Ascending aorta (tissue), 2 donors: ENCODE results near the gene SLC41A3. TPM values are rescaled to one million over a fixed set of nuclear protein-coding genes. Genes with fewer than 3 reads are reported as not detected.
"Not testable (repeated sequence)": the region's sequence is repeated elsewhere in the genome, so short reads cannot be mapped to it uniquely, and the experiment has no call there.

ENCODE experiments used
- DNase-seq, 2 donors: peaks; one replicate each; pipeline ENCODE4 v3.0.0-alpha.2; 2019; ENCODE audit warnings: low spot score in 2 of 2
- H3K27ac ChIP-seq, 2 donors: fragments of 200-600 bp; sonication (generic); one replicate each; pipeline ENCODE4 v1.5.1; 2016 to 2017; ENCODE audit warnings: mild to moderate bottlenecking in 1 of 2
- H3K27me3 ChIP-seq: fragments of 200-600 bp; sonication (generic); one replicate; pipeline ENCODE4 v1.5.1; 2017
- H3K36me3 ChIP-seq, 2 donors: fragments of 200-600 bp; sonication (generic); one replicate each; pipeline ENCODE4 v1.5.1; 2016
- H3K4me1 ChIP-seq, 2 donors: fragments of 200-600 bp; sonication (generic); one replicate each; pipeline ENCODE4 v1.5.1; 2016 to 2017; ENCODE audit warnings: mild to moderate bottlenecking in 1 of 2
- H3K4me3 ChIP-seq, 2 donors: fragments of 200-600 bp; sonication (generic); one replicate each; pipeline ENCODE4 v1.5.1; 2016 to 2017; ENCODE audit warnings: mild to moderate bottlenecking in 1 of 2
- H3K9me3 ChIP-seq, 2 donors: fragments of 200-600 bp; sonication (generic); one replicate each; pipeline ENCODE4 v1.5.1; 2016
- CTCF ChIP-seq, 3 experiments: fragments of 200-600 bp in 2 of 3; fragments of 450-650 bp in 1 of 3; sonication (generic) in 2 of 3; IDR thresholded peaks; one replicate each; pipeline ENCODE4 v1.5.1; 2016 to 2019; ENCODE audit warnings: antibody characterized with exemption in 3 of 3, mild to moderate bottlenecking in 1 of 3, moderate library complexity in 1 of 3
- intact Hi-C: fragments of 100-400 bp; cut with DNase I; formaldehyde crosslinking; loops from one replicate; pipeline ENCODE4 v1.15.1; 2023
- total RNA-seq: library from RNA; depleted of rRNA; stranded (reverse); fragments of >200 nt; gene quantifications from one replicate; pipeline ENCODE4 v1.1.0, GENCODE V29; 2016

SLC41A3 gene
- total RNA-seq, 1 donor from 2014 or later = 111 TPM

DNA sequence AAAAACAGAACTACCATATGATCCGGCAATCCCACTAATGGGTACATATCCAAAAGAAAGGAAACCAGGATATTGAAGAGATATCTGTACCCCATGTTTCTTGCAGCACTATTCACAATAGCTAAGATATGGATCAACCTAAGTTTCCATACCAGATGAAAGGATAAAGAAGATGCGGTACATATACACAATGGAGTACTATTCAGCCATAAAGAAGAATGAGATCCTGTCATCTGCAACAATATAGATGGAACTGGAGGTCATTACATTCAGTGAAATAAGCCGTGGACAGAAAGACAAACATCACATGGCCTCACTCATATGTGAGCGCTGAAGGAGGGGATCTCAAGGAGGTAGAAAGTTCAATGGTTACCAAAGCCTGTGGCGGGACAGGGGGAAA is 3.0 kb downstream of the SLC41A3 start:
- no peak overlapping the region for H3K27ac ChIP-seq
- no peak for TF ChIP-seq CTCF (IDR thresholded peaks at IDR 0.05)
- DNase-seq = no peak
- H3K36me3 ChIP-seq = no peaks in the 10 kb centered on the region
- no peaks in the 10 kb centered on the region for H3K27me3 ChIP-seq
- no peaks in the 10 kb centered on the region for H3K9me3 ChIP-seq
- intact Hi-C loops = loop anchor here (5.0 kb wide), 3 partner anchors 89 to 396 kb away; partner anchors contain the start of gene ZXDC
- peaks cover 0 to 4% of the 10 kb centered on the region in 2 donors for H3K4me1 ChIP-seq
- H3K4me3 ChIP-seq = no peak overlapping the region

DNA sequence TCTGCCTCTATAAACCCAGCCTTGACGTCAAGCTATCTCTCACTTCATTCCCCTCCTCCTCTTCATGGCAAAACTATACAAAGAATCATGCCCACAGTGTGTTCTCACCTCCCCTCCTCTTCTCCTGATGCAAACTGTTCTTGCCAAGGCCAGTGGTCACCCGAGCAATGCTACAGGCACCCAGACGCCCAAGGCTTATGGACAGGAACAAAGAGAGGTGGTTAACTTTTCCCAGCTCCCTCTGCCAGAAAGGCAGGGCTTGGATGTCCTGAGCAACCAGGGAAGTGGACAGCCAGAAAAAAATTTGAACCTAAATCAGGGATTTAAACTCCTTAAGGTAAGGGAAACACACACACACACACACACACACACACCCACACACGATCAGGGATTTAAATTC is 5.1 kb downstream of the SLC41A3 start:
- no peak for TF ChIP-seq CTCF (IDR thresholded peaks at IDR 0.05)
- H3K4me1 ChIP-seq = peaks cover 0 to 4% of the 10 kb centered on the region in 2 donors
- DNase-seq = no peak
- no peaks in the 10 kb centered on the region for H3K27me3 ChIP-seq
- intact Hi-C loops = no loop called here
- H3K4me3 ChIP-seq = no peak overlapping the region
- no peaks in the 10 kb centered on the region for H3K36me3 ChIP-seq
- H3K27ac ChIP-seq = no peak overlapping the region
- H3K9me3 ChIP-seq = peaks cover 0 to 5% of the 10 kb centered on the region in 2 donors

DNA sequence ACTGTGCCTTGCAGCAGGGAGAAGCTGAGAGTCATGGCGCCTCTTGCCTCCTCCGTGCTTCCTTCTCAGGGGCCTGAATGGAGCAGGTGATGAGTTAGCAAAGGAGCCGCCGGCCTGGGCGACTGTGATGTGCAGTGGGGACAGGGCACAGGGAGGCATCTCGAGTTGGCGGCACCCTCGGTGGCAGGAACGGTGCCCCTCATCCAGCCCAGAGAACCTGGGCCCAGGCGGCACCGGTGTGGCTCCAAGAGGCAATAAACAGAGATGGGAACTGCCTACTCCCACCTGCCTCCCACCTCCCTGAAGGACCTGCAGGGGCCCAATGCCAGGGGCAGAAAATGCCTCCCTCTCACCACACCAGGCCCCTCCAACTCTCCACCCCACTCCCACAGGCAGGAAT is 6.2 kb downstream of the SLC41A3 start:
- Histone ChIP-seq H3K4me1 (peaks cover 0 to 4% of the 10 kb centered on the region in 2 donors), H3K4me3 (no peak overlapping the region), H3K9me3 (peaks cover 0 to 6% of the 10 kb centered on the region in 2 donors), H3K36me3 (no peaks in the 10 kb centered on the region), H3K27me3 (no peaks in the 10 kb centered on the region), H3K27ac (no peak overlapping the region)
- intact Hi-C loops = no loop called here
- TF ChIP-seq CTCF (IDR thresholded peaks at IDR 0.05) = no peak
- no peak for DNase-seq

DNA sequence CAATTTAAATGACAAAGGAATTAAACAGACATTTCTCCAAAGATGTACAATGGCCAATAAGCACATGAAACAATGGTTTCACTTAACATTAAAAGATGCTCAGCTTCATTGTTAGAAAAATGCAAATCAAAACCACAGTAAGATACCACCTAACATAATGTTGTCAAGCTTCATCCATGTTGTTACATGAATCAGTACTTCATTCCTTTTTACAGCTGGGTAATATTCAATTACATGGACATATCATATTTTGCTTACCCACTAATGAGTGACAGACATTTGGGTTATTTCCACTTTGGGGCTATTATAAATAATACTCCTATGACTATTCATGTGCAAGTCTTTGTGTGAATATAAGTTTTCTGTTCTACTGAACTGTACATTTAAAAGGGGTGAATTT is 7.8 kb downstream of the SLC41A3 start:
- no peak overlapping the region for H3K27ac ChIP-seq
- DNase-seq = no peak
- no peak for TF ChIP-seq CTCF (IDR thresholded peaks at IDR 0.05)
- H3K4me3 ChIP-seq = no peak overlapping the region
- no peaks in the 10 kb centered on the region for H3K4me1 ChIP-seq
- H3K36me3 ChIP-seq = no peaks in the 10 kb centered on the region
- H3K9me3 ChIP-seq = peaks cover 0 to 6% of the 10 kb centered on the region in 2 donors
- intact Hi-C loops = no loop called here
- H3K27me3 ChIP-seq = no peaks in the 10 kb centered on the region

GRCh38 chr3:126070146-126070545 is 13.8 kb downstream of the SLC41A3 start:
- Histone ChIP-seq H3K27ac (no peak overlapping the region), H3K9me3 (peaks cover 0 to 6% of the 10 kb centered on the region in 2 donors), H3K4me1 (no peaks in the 10 kb centered on the region), H3K36me3 (peaks cover 0 to 9% of the 10 kb centered on the region in 2 donors), H3K4me3 (no peak overlapping the region), H3K27me3 (no peaks in the 10 kb centered on the region)
- intact Hi-C loops = no loop called here
- DNase-seq = no peak
- TF ChIP-seq CTCF (IDR thresholded peaks at IDR 0.05) = no peak

- peak in 1 of 2 donors; percentile 41 for DNase-seq
- TF ChIP-seq CTCF (IDR thresholded peaks at IDR 0.05) = no peak
- no peak overlapping the region for H3K4me3 ChIP-seq
- no peaks in the 10 kb centered on the region for H3K27me3 ChIP-seq
- H3K27ac ChIP-seq = no peak overlapping the region
- intact Hi-C loops = no loop called here
- H3K36me3 ChIP-seq = peaks cover 0 to 9% of the 10 kb centered on the region in 2 donors
- H3K4me1 ChIP-seq = no peaks in the 10 kb centered on the region
- H3K9me3 ChIP-seq = no peaks in the 10 kb centered on the region
These were observed 16.0 kb downstream of the SLC41A3 start for GRCh38 chr3:126067959-126068358.

GRCh38 chr3:126066676-126067075 is 17.2 kb downstream of the SLC41A3 start:
- H3K9me3 ChIP-seq, H3K36me3 ChIP-seq, H3K4me3 ChIP-seq, H3K4me1 ChIP-seq, H3K27me3 ChIP-seq, intact Hi-C loops, H3K27ac ChIP-seq: not testable (repeated sequence)
- peak in 1 of 2 donors; percentile 43 for DNase-seq
